Hepatocyte (in vitro differentiated cells): Measurements from ENCODE around the gene MYOCOS. TPM values are rescaled to one million over a fixed set of nuclear protein-coding genes. Genes with fewer than 3 reads are reported as not detected.
"Not testable (repeated sequence)": the region's sequence is repeated elsewhere in the genome, so short reads cannot be mapped to it uniquely, and the experiment has no call there.

Experiments used
- DNase-seq: peaks from one replicate; pipeline ENCODE4 v3.0.0-alpha.2; 2016; ENCODE audit warnings: low spot score
- H2AFZ ChIP-seq: fragments of 200-600 bp; sonication (generic); 2 replicates; pipeline ENCODE4 v1.6.0; 2016; ENCODE audit warnings: antibody characterized with exemption, mild to moderate bottlenecking
- H3K27ac ChIP-seq: fragments of 200-600 bp; sonication (generic); 2 replicates; pipeline ENCODE4 v1.5.1; 2016; ENCODE audit warnings: mild to moderate bottlenecking
- H3K27me3 ChIP-seq: fragments of 200-600 bp; sonication (generic); 2 replicates; pipeline ENCODE4 v1.6.1; 2016
- H3K36me3 ChIP-seq: fragments of 200-600 bp; sonication (generic); replicated peaks from 2 replicates; pipeline ENCODE4 v1.5.1; 2016; ENCODE audit warnings: low read depth; ENCODE audit not compliant: insufficient read depth
- H3K4me1 ChIP-seq: fragments of 200-600 bp; sonication (generic); 2 replicates; pipeline ENCODE4 v1.5.1; 2016; ENCODE audit warnings: mild to moderate bottlenecking, moderate library complexity; ENCODE audit not compliant: insufficient read depth
- H3K4me2 ChIP-seq: fragments of 200-600 bp; sonication (generic); 2 replicates; pipeline ENCODE4 v1.6.0; 2016
- H3K4me3 ChIP-seq: fragments of 200-600 bp; sonication (generic); 2 replicates; pipeline ENCODE4 v1.5.1; 2016; ENCODE audit warnings: mild to moderate bottlenecking
- H3K79me2 ChIP-seq: fragments of 200-600 bp; sonication (generic); 2 replicates; pipeline ENCODE4 v1.6.0; 2017; ENCODE audit warnings: mild to moderate bottlenecking
- H3K9me2 ChIP-seq: fragments of 200-600 bp; sonication (generic); replicated peaks from 2 replicates; pipeline ENCODE4 v1.6.0; 2017; ENCODE audit warnings: mild to moderate bottlenecking; ENCODE audit not compliant: insufficient read depth
- H3K9me3 ChIP-seq: fragments of 200-600 bp; sonication (generic); 2 replicates; pipeline ENCODE4 v1.5.1; 2016; ENCODE audit warnings: low read depth, mild to moderate bottlenecking
- H4K20me1 ChIP-seq: fragments of 200-600 bp; sonication (generic); 2 replicates; pipeline ENCODE4 v1.6.0; 2016; ENCODE audit warnings: mild to moderate bottlenecking; ENCODE audit not compliant: insufficient read depth, poor library complexity, severe bottlenecking
- EZH2 ChIP-seq: fragments of 200-600 bp; sonication (generic); IDR thresholded peaks from 2 replicates; pipeline ENCODE4 v1.6.1; 2016; ENCODE audit warnings: antibody characterized with exemption, mild to moderate bottlenecking, borderline replicate concordance
- EZH2phosphoT487 ChIP-seq: fragments of 200-600 bp; sonication (generic); IDR thresholded peaks from one replicate; pipeline ENCODE4 v1.6.1; 2018; ENCODE audit warnings: antibody characterized with exemption, mild to moderate bottlenecking, low read depth, moderate library complexity; ENCODE audit not compliant: unreplicated experiment, severe bottlenecking
- WGBS: methylation state at CpG from one replicate; pipeline ENCODE4 v1.1.6; 2016; ENCODE audit warnings: low lambda C conversion rate; ENCODE audit errors: missing lambda C conversion rate; 5-methylcytosine and 5-hydroxymethylcytosine counted together
- polyA plus RNA-seq: library from polyadenylated mRNA; unstranded; fragments of >200 nt; fragmentation: Nextera tagmentation; extraction: Ambion mirVana; gene quantifications from 2 replicates; pipeline ENCODE4 v1.2.1, GENCODE V29; 2016
- total RNA-seq: library from RNA; depleted of rRNA; stranded (reverse); fragments of >200 nt; gene quantifications from 2 replicates; pipeline ENCODE4 v1.2.3, GENCODE V29; 2014
- TF ChIP-seq, protein P1 (sequence below): fragments of 200-600 bp; sonication (generic); IDR thresholded peaks from 2 replicates; pipeline ENCODE4 v1.5.1; 2016; ENCODE audit warnings: antibody characterized with exemption, mild to moderate bottlenecking; ENCODE audit not compliant: poor library complexity

The MYOCOS gene
- total and polyA plus RNA-seq, 2 experiments from 2014 or later, result not detected

DNA sequence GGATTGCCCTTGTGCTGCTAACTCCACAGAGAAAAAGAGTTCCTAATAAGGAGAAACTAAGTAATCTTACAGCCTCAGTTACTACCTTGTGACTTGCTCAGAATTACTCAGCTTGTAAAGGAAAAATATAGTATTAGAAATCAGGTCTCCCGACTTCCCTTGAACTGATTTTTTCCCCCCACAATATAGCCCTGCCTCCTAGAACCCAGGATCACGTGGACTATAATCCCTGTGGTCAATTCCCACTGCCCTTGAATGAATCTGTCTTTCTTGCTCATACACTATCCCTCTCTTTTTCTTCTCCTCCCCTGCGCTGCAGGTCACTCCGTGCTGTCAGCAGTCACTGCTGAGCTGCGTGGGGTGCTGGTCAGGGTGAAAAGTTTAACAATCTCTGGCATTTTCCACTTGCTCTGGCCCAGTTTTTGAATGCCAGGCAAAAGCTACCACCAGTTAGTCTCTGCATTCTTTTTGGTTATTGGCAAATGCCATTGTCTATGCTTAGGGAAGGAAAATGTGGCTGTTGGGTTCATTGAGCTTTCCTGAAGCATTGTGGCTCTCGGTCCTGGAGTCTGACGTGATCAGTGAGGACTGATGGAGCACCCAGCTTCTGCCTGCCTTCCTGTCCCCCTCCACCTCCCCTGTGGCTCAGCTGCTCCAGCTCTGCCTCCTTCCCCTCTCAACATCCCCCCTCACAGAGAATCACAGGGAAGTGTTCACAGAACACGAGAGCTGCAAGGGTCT, 32.3 kb downstream of the MYOCOS start:
- Histone ChIP-seq H2AFZ (peak overlapping the region; percentile 43), H3K27ac (peak overlapping the region; percentile 87), H3K9me2 (no peaks in the 10 kb centered on the region), H3K4me1 (peaks cover 22% of the 10 kb centered on the region), H3K36me3 (no peaks in the 10 kb centered on the region), H3K4me3 (no peak overlapping the region), H3K9me3 (no peaks in the 10 kb centered on the region), H3K27me3 (no peaks in the 10 kb centered on the region), H3K79me2 (no peaks in the 10 kb centered on the region), H4K20me1 (no peaks in the 10 kb centered on the region), H3K4me2 (peak overlapping the region; percentile 34)
- TF ChIP-seq, protein P1, sequence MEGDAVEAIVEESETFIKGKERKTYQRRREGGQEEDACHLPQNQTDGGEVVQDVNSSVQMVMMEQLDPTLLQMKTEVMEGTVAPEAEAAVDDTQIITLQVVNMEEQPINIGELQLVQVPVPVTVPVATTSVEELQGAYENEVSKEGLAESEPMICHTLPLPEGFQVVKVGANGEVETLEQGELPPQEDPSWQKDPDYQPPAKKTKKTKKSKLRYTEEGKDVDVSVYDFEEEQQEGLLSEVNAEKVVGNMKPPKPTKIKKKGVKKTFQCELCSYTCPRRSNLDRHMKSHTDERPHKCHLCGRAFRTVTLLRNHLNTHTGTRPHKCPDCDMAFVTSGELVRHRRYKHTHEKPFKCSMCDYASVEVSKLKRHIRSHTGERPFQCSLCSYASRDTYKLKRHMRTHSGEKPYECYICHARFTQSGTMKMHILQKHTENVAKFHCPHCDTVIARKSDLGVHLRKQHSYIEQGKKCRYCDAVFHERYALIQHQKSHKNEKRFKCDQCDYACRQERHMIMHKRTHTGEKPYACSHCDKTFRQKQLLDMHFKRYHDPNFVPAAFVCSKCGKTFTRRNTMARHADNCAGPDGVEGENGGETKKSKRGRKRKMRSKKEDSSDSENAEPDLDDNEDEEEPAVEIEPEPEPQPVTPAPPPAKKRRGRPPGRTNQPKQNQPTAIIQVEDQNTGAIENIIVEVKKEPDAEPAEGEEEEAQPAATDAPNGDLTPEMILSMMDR, result no peak
- no peak for TF ChIP-seq EZH2phosphoT487
- no peak for TF ChIP-seq EZH2
- 56% methylated on average over 8 of the region's 8 CpGs for WGBS
- DNase-seq, result no peak

DNA sequence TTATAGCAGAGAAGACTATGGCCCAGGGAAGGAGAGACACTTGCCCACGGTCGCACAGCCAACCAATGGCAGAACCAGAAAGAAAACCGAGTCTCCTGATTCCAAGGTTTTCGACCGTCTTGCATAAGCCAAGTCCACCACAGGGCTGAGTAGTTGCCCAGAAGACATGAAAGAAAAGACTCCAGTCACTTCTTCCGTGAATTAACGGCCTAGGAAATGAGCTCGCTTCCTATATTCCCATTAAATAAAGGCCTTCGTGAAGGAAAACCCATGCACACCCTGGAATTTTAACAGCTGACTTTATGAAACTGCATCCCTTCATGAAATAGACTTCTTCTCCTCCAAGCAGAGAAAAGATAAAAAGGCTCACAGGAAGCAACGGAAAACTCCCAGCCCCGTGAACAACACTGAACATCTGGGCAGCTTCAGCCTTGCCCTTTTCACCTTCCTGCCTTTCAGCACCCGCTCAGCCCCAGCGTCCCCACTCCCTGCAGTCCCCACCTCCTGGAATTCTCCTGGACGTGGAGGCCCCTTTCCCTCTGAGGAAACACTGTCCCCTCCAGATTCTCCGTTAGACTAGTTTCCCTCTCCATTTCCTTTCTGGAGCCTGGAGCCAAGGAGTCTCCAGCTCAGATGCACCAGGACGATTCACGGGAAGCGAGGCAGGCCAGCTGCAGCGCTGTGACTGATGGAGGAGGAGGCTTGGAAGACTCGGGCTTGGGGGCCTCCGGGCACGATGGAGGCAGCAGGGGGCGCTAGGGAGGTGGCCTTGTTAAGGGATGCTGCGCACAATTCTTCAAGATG, 33.1 kb downstream of the MYOCOS start:
- H3K79me2 ChIP-seq, result no peaks in the 10 kb centered on the region
- peaks cover 22% of the 10 kb centered on the region for H3K4me1 ChIP-seq
- no peak overlapping the region for H3K4me3 ChIP-seq
- TF ChIP-seq, protein P1, result peak; percentile 62
- no peak for TF ChIP-seq EZH2phosphoT487
- 43% methylated on average over 24 of the region's 24 CpGs for WGBS
- no peaks in the 10 kb centered on the region for H3K9me3 ChIP-seq
- H3K27me3 ChIP-seq, result no peaks in the 10 kb centered on the region
- H2AFZ ChIP-seq, result peak overlapping the region; percentile 43
- no peaks in the 10 kb centered on the region for H3K9me2 ChIP-seq
- no peaks in the 10 kb centered on the region for H4K20me1 ChIP-seq
- H3K36me3 ChIP-seq, result no peaks in the 10 kb centered on the region
- H3K27ac ChIP-seq, result peak overlapping the region; percentile 87
- peak overlapping the region; percentile 34 for H3K4me2 ChIP-seq
- DNase-seq, result peak; percentile 74

DNA sequence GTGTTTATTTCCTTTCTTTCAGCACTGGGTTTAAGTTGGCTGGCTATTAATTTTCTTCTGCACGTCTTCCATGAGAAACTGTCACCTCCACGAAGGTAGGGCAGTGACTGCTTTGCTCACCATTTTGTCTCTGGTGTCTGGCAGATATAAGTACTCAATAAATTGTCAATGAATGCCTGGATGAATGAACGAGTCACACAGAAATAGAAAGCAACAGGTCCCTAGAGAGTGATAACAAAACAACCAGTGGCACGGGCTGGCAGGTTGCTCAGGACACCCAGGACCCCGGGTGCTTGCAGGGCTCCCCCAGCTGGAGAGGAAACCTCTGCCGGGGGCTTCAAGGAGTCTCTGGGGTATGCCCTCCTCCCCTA, 33.7 kb downstream of the MYOCOS start:
- Histone ChIP-seq H3K27me3 (no peaks in the 10 kb centered on the region), H3K4me1 (peaks cover 22% of the 10 kb centered on the region), H3K27ac (peak overlapping the region; percentile 87), H4K20me1 (no peaks in the 10 kb centered on the region), H3K36me3 (no peaks in the 10 kb centered on the region), H2AFZ (no peak overlapping the region), H3K4me3 (no peak overlapping the region), H3K9me2 (no peaks in the 10 kb centered on the region), H3K4me2 (peak overlapping the region; percentile 34), H3K9me3 (no peaks in the 10 kb centered on the region), H3K79me2 (no peaks in the 10 kb centered on the region)
- DNase-seq, result no peak
- WGBS, result 74% methylated on average over 6 of the region's 6 CpGs
- TF ChIP-seq EZH2phosphoT487 (no peak), EZH2 (no peak)
- TF ChIP-seq, protein P1, result no peak

DNA sequence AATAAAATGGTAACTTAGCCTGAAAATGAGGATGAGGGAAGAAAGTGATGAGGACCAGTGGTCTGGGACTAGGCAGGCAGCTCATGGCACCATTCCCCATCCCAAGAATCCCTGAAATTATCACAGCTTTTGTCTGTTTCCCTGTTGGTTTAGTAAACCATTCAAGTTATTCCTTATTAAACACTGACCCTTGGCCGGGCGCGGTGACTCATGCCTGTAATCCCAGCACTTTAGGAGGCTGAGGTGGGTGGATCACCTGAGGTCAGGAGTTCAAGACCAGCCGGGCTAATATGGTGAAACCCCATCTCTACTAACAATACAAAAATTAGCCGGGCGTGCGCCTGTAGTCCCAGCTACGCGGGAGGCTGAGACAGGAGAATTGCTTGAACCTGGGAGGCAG, 34.2 kb downstream of the MYOCOS start:
- H3K4me1 ChIP-seq, result peaks cover 22% of the 10 kb centered on the region
- not testable (repeated sequence) for H3K4me2 ChIP-seq, H3K9me3 ChIP-seq, H3K79me2 ChIP-seq, H3K27me3 ChIP-seq, H2AFZ ChIP-seq, H3K4me3 ChIP-seq, H3K27ac ChIP-seq, H3K9me2 ChIP-seq, DNase-seq, H4K20me1 ChIP-seq, H3K36me3 ChIP-seq
- 84% methylated on average over 9 of the region's 9 CpGs for WGBS
